Measurements from ENCODE around the gene DACH1.

DACH1 gene

GRCh38 chr13:71489041-71489440 lies 378.0 kb downstream of the DACH1 start:
- no peak for DNase-seq (ENCODE audit: low read depth in 2 of 2)

- no peak for DNase-seq (ENCODE audit: low read depth in 2 of 2)
Measured at GRCh38 chr13:71488201-71488600, 378.8 kb downstream of the DACH1 start.

- DNase-seq (ENCODE audit: low read depth in 2 of 2), result no peak
Measured at GRCh38 chr13:71485913-71486312, 381.1 kb downstream of the DACH1 start.

GRCh38 chr13:71483733-71484132 lies 383.3 kb downstream of the DACH1 start:
- DNase-seq (ENCODE audit: low read depth in 2 of 2), result no peak

- no peak for DNase-seq (ENCODE audit: low read depth in 2 of 2)
Measured at GRCh38 chr13:71481501-71481900, 385.5 kb downstream of the DACH1 start.

- DNase-seq (ENCODE audit: low read depth in 2 of 2), result no peak
Measured at GRCh38 chr13:71481046-71481445, 386.0 kb downstream of the DACH1 start.

- no peak for DNase-seq (ENCODE audit: low read depth in 2 of 2)
Measured at GRCh38 chr13:71477735-71478134, 389.3 kb downstream of the DACH1 start.

- no peak for DNase-seq (ENCODE audit: low read depth in 2 of 2)
Measured at GRCh38 chr13:71474936-71475335, 392.1 kb downstream of the DACH1 start.

- DNase-seq (ENCODE audit: low read depth in 2 of 2), result no peak
Measured at GRCh38 chr13:71469626-71470025, 397.4 kb downstream of the DACH1 start.

GRCh38 chr13:71464686-71465085 lies 402.3 kb downstream of the DACH1 start:
- no peak for DNase-seq (ENCODE audit: low read depth in 2 of 2)

- no peak for DNase-seq (ENCODE audit: low read depth in 2 of 2)
Measured at GRCh38 chr13:71461892-71462291, 405.1 kb downstream of the DACH1 start.

GRCh38 chr13:71460211-71460610 lies 406.8 kb downstream of the DACH1 start:
- DNase-seq (ENCODE audit: low read depth in 2 of 2), result no peak

GRCh38 chr13:71459708-71460107 lies 407.3 kb downstream of the DACH1 start:
- no peak for DNase-seq (ENCODE audit: low read depth in 2 of 2)

- no peak for DNase-seq (ENCODE audit: low read depth in 2 of 2)
Measured at GRCh38 chr13:71457645-71458044, 409.4 kb downstream of the DACH1 start.

GRCh38 chr13:71456136-71456535 lies 410.9 kb downstream of the DACH1 start:
- no peak for DNase-seq (ENCODE audit: low read depth in 2 of 2)

GRCh38 chr13:71454509-71454908 lies 412.5 kb downstream of the DACH1 start:
- DNase-seq (ENCODE audit: low read depth in 2 of 2), result no peak

GRCh38 chr13:71448080-71448630 lies 418.8 kb downstream of the DACH1 start:
- DNase-seq (ENCODE audit: low read depth in 2 of 2), result no peak

- DNase-seq (ENCODE audit: low read depth in 2 of 2), result no peak
Measured at GRCh38 chr13:71437704-71438103, 429.3 kb downstream of the DACH1 start.

GRCh38 chr13:71430681-71431080 lies 436.3 kb downstream of the DACH1 start:
- no peak for DNase-seq (ENCODE audit: low read depth in 2 of 2)

- DNase-seq (ENCODE audit: low read depth in 2 of 2), result no peak
Measured at GRCh38 chr13:71417205-71417604, 449.8 kb downstream of the DACH1 start.

- no peak for DNase-seq (ENCODE audit: low read depth in 2 of 2)
Measured at GRCh38 chr13:71412231-71412630, 454.8 kb downstream of the DACH1 start.

- no peak for DNase-seq (ENCODE audit: low read depth in 2 of 2)
Measured at GRCh38 chr13:71408416-71408815, 458.6 kb downstream of the DACH1 start.

GRCh38 chr13:71399631-71400215 lies 467.3 kb downstream of the DACH1 start:
- DNase-seq (ENCODE audit: low read depth in 2 of 2), result no peak

GRCh38 chr13:71396149-71396548 lies 470.9 kb downstream of the DACH1 start:
- no peak for DNase-seq (ENCODE audit: low read depth in 2 of 2)

Measured in stimulated activated CD8-positive, alpha-beta memory T cell treated with anti-CD3 and anti-CD28 coated beads, Interleukin-15, amount 100 ng/mL, for 48 hours (primary cell).